Esophagus muscularis mucosa (tissue), 4 donors: ENCODE results near the gene CCDC85A.

ENCODE experiments used
- EP300 ChIP-seq: sonication (generic); formaldehyde crosslinking; IDR thresholded peaks from one replicate; pipeline ENCODE4 v1.6.1; 2017; ENCODE audit warnings: antibody characterized with exemption
- POLR2A ChIP-seq: fragments of 450-650 bp; IDR thresholded peaks from one replicate; pipeline ENCODE4 v1.6.1; 2017; ENCODE audit warnings: antibody characterized with exemption, moderate library complexity, mild to moderate bottlenecking, low read depth
- POLR2AphosphoS5 ChIP-seq, 2 donors: sonication (generic); formaldehyde crosslinking; IDR thresholded peaks; one replicate each; pipeline ENCODE4 v1.6.1; 2017; ENCODE audit warnings: antibody characterized with exemption in 2 of 2
- TF ChIP-seq, protein P1 (sequence below), 3 experiments: fragments of 200-600 bp in 2 of 3; fragments of 450-650 bp in 1 of 3; sonication (generic) in 2 of 3; IDR thresholded peaks; one replicate each; pipeline ENCODE4 v1.5.1; 2017 to 2019; ENCODE audit warnings: antibody characterized with exemption in 3 of 3, mild to moderate bottlenecking in 2 of 3, moderate library complexity in 1 of 3

DNA sequence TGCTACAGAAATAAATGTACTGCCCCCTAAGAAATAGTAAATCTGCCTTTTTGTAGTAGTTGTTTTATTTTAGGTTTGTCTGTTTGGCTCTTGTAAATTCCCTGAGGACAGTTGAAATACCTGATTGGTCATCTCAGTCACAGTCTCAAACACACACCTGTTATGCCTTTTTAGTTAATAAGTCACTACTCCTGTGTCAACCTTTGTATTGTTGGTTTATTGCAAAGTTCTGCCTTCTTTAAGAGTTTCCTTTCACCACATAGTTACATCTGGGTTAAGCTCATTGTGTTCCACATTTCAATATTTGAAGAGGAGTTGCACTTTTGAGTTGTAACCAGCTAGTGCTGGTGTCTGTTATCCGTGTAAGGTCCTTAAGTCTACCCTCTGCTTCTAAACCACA lies 198.7 kb downstream of the CCDC85A start:
- TF ChIP-seq, protein P1, sequence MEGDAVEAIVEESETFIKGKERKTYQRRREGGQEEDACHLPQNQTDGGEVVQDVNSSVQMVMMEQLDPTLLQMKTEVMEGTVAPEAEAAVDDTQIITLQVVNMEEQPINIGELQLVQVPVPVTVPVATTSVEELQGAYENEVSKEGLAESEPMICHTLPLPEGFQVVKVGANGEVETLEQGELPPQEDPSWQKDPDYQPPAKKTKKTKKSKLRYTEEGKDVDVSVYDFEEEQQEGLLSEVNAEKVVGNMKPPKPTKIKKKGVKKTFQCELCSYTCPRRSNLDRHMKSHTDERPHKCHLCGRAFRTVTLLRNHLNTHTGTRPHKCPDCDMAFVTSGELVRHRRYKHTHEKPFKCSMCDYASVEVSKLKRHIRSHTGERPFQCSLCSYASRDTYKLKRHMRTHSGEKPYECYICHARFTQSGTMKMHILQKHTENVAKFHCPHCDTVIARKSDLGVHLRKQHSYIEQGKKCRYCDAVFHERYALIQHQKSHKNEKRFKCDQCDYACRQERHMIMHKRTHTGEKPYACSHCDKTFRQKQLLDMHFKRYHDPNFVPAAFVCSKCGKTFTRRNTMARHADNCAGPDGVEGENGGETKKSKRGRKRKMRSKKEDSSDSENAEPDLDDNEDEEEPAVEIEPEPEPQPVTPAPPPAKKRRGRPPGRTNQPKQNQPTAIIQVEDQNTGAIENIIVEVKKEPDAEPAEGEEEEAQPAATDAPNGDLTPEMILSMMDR (IDR thresholded peaks at IDR 0.05), result no peak
- TF ChIP-seq POLR2A (no peak), POLR2AphosphoS5 (IDR thresholded peaks at IDR 0.05) (no peak), EP300 (no peak)
